AG08395 (cell line): ENCODE data around the gene CENPC.
A peak's percentile ranks its signal among the peaks of the same experiment; 100 is the strongest.

Experiments used
- DNase-seq: peaks from one replicate; pipeline ENCODE4 v3.0.0; 2012; ENCODE audit warnings: mixed read lengths, low spot score

CENPC gene, protein sequence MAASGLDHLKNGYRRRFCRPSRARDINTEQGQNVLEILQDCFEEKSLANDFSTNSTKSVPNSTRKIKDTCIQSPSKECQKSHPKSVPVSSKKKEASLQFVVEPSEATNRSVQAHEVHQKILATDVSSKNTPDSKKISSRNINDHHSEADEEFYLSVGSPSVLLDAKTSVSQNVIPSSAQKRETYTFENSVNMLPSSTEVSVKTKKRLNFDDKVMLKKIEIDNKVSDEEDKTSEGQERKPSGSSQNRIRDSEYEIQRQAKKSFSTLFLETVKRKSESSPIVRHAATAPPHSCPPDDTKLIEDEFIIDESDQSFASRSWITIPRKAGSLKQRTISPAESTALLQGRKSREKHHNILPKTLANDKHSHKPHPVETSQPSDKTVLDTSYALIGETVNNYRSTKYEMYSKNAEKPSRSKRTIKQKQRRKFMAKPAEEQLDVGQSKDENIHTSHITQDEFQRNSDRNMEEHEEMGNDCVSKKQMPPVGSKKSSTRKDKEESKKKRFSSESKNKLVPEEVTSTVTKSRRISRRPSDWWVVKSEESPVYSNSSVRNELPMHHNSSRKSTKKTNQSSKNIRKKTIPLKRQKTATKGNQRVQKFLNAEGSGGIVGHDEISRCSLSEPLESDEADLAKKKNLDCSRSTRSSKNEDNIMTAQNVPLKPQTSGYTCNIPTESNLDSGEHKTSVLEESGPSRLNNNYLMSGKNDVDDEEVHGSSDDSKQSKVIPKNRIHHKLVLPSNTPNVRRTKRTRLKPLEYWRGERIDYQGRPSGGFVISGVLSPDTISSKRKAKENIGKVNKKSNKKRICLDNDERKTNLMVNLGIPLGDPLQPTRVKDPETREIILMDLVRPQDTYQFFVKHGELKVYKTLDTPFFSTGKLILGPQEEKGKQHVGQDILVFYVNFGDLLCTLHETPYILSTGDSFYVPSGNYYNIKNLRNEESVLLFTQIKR

DNA sequence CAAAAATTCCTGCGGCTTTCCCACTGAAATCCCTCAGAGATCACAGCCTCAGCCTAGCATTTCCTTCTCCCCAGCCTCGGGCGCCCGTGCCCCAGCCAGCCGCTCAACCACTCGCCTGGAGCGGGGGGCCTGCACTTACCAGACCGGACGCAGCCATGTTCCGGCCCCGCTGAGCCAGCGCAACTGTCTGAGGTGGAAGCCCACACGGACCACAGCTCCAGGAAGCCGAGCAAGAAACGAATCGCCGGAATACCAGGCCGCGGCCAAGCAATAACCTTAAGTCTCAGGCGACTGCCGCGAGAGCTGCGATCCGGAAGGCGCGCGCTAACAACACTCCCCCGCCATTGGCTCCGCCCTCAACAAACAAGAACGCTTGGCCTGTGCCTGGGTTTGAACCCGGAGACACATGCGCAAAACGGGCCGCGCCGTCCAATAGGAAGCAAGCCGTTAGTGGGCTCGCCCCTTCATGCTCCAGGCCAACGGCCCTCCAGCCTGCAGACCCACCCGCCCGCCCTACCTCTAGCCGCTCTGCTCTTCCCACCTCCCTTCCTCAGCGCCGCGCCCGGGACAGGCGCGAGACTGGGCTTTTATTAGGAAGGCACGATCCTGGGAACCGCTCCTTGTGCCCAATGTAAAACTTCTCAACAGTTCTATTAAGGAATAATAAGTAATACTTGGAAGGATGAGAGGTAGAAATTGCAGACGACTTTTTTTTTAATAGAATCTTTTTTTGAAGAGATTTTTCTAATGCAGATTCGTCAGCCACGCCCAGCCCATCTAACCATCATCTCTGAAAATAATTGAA is at the start of gene CENPC:
Gene CENPC, minus strand, starts transcription at position 305 of the 805 bp plus-strand sequence. Its CDS starts 148 bp downstream, at position 157.
- DNase-seq = peak; percentile 97

DNA sequence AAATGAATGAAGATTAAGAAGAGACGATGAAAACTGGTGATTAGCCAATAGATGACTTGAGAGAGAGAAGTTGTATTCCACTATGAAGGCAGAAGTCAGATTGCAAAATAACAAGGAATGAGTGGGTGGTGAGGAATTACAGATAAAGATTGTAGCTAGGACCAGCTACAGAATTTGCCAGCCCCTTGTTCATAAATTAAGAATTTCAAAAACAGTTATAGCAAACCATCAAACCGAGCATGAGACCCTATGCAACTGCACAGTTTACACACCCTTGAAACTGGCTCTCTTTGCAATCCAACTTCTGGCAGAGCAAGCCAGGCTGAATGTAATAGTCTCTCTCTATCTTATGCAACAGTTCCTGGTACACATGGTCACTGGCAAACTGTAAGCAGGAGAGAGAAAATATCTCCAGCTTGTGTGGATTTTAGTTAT is 48.5 kb upstream of the CENPC start:
- no peak for DNase-seq

DNA sequence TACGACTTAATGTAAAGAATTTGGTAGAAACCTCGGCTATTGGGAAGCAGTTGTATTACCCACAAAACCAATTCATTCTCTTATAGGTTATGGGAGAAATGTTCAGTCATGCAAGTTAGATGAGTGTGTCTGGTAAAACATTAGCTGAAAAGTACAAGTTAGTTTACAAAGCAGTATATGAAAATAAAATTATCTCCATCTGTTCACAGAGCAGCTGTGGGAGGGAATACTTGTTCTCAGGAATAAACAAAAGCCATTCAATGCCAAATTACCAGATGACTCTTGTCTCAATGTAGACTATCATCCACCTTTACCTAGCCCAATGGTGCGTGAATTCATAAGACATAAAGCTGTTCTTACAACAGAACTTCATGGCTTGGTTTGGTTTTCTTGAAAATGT is 41.9 kb upstream of the CENPC start:
- DNase-seq = no peak

DNA sequence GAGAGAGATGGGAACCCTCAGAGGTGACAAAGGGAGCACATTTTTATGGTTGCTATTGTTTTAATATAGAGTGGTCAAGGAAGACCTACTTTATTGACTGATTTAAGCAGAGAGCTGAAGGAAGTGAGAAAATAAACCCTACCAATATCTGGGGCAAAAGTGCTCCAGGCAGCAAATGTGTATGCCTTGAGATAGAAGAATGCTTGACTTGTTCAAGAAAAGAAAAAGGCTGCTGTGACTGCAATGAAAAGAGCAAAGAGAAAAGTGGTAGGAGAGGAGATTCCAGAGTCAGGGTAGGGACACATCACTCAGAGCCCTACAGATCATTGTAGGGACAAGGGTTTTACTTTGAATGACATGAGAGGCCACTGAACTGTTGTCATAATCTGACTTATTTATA is 39.2 kb upstream of the CENPC start:
- DNase-seq = no peak

DNA sequence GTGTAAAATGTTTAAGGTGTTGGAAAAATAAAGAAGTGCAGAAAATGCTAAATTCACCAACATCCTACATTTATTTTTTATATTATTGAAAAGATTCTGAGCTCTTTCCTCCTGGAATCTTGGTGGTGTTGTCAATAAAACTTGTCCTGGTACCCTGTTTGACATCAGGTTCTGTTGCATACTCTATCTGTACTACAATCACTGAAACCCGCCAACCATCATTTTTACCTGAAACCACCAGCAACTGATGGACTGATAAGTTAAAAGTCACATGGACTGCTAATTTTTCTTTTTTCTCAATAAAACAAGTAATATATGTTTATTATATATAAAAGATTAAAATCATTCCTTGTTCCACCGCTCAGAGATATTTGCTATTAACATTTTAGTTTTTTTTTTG is 36.6 kb upstream of the CENPC start:
- DNase-seq = no peak

DNA sequence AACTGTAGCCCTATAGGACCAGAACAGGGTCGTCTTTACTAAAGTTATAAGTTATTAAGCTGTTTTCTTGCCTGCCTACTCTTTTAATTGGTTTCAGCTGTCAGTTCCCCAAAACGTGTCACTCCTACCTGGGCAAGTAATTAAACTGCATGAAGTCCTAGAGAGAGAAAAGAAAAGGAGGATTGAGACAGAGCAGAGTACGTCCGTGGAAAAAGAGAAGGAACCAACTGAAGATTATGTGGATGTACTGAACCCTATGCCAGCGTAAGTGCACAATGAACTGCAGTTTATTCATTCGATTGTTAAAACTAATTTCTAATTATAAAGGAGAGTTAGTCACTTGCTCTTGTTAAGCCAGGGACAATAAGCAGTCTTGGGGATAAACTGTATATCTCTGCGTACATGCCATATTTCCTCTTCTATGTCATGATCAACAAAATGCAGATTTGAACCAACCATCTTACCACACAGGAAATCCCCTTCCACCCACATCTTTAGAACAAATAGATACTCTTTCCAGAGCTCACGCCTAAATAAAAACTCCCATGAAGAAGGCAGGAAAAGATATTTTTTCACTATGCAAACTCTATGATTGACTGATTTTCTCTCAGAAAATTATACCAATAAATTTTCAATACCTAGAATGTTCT is 36.0 kb upstream of the CENPC start:
- no peak for DNase-seq

DNA sequence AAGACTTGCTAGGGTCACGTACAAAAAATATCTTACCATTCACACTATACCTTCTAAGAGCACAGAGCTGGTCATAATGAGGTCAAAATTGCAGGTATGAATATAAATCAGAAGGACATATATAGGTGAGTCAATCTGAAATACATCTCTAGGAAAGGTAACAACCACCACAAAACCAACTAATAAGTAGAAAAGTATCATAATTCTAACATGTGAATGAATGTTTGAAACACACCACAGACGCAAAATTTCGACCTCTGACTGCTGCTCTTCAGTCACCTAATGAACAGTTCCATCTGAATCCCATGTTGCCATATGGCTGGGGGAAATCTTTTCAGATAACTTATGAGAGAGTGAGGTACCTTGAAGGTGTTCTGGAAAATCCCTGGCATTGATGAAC is 35.3 kb upstream of the CENPC start:
- no peak for DNase-seq

DNA sequence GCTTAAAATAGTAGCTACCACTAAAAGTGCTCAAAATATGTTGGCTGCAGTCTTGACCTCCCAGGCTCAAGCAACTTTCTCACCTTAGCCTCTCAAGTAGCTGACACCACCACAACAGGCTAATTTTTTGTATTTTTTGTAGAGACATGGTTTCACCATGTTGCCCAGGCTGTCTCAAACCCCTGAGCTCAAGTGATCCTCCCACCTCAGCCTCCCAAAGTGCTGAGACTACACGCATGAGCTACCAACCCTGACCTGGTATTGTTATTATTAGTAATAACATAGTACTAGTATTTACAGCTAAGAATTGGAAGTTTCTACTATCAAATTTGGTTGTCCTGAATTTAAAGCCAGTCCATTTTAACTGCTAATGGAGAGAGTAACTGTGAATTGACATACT is 31.2 kb upstream of the CENPC start:
- DNase-seq = no peak

DNA sequence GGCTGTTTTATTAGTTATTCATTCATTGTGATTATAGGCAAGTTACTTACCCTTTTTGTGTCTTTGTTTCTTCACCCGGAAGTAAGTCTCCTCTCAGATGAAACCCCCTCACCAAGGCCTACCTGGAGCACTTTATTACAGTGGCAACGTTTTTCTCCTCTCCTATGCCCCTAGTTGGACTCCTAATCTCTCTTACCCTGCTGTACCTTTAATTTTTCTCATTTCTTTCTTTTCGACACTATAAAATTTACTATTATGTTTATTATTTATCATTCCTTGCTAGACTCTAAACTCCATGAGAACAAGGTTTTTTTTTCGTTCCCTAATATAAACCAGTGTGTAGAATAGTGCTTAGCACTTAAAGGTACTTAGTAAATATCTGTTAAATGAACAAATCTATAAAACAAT is 30.8 kb upstream of the CENPC start:
- DNase-seq = no peak

DNA sequence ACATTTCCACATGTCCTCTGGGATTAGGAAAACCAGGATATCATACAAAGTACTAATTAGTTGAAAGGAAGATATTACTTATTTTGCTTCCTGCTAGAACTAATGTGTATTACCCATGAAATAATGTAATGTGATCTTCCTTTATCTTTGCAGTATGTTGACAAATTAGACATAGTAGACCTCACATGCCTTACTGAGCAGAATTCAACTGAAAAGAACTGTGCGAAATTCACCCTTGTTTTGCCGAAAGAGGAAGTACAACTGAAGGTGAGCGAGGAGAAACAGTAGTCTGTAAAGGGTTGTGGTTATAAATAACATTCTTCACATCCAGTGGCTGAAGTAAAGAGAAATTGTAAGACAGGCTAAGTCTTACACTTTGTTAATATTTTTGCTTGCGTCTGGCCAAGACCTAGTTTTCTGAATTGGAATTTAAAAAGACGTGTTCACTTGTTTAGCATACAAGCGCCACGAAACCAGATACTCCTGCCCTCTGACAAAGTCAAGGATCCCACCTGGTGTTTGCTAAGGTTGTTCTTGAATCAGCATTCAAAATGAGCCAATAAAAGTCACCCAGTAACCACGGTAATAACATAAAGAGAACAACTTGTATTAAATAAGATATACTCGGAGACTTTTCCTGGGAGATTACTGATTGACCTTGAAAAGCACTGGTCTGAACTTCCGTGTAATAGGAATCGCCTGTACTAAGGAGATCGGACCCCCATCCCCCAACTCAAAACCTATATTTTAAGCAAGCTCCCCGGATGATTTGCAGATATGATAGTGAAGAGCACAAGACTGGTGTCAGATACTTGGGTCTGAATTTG is 30.1 kb upstream of the CENPC start:
- DNase-seq = no peak

DNA sequence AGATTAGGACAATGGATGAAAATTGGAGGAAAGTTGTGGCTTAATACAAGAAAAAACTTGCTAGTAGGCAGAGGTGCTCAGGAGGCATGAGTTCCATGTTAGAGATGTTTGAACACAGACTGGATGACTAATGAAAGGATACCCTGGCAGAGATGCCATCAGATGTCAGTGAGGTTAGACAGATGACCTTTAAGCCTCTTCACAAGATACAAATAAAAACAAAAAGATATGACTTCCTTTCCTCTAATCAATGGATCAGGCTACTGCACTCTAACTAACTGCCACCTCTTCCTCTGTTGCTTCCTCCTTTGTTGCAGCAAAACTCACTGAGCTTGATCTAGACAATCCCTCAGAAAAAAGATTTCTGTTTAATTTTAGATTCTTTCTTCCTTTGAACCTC is 27.9 kb upstream of the CENPC start:
- no peak for DNase-seq

DNA sequence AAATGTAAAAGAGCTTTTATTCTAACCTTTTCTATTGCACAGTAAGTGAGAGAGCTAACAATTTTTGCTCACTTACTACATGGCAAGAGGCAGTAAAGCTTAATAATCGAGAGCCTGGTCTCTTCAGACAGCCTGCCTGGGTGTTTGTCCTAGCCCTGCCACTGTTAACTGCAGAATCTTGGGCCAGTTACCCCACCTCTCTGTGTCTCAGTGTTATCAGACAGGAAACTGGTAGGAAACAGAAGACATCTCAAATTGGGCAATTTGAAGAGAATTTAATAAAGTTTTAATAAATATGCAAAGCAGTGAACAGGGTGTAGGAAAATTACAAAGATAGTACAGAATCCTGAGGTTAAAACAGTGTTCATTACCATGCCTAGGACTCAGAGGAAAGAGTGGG is 26.7 kb upstream of the CENPC start:
- no peak for DNase-seq

DNA sequence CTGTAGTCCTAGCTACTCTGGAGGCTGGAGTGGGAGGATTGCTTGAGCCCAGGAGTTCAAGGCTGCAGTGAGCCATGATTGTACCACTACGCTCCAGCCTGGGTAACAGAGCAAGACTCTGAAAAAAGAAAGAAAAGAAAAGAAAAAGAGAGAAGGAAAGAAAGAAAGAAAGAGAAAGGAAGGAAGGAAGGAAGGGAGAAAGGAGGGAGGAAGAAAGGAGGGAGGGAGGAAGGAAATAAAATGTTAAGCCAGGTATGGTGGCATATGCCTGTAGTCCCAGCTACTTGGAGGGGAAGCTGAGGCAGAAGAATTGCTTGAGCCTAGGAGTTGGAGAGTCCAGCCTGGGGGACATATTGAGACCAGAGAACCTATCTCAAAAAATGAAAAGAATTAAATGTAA is 25.2 kb upstream of the CENPC start:
- DNase-seq = no peak

DNA sequence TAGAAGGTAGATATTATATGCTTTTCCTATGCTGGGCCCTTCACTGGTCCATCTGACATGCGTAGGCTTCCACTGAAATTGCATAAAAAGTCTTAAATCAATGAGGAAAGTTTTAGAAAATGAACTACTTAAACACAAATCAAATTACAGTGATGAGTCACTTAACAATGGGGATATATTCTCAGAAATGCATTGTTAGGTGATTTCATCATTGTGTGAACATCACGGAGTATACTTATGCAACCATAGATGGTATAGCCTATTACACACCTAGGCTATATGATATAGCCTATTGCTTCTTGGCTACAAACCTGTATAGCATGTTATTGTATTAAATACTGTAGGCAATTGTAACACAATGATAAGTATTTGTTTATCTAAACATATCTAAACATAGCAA is 23.5 kb upstream of the CENPC start:
- no peak for DNase-seq

DNA sequence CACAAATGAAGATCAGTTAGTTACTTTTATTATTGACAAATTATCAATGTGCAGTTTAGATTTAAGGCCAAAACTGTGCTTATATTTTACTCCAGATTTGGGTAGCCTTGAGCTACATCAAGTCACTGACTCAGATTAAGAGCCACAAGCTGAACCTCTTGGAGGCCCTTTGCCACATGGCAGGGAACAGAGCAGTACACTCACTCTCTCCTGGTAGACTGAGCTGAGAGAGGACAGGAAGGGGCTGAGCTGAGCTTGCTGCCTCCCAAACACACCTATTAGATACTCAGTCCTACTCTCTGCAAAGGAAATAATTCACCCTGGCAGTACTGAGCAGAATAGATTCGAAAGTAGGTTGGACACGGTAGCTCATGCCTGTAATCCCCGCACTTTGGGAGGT is 21.0 kb upstream of the CENPC start:
- no peak for DNase-seq

DNA sequence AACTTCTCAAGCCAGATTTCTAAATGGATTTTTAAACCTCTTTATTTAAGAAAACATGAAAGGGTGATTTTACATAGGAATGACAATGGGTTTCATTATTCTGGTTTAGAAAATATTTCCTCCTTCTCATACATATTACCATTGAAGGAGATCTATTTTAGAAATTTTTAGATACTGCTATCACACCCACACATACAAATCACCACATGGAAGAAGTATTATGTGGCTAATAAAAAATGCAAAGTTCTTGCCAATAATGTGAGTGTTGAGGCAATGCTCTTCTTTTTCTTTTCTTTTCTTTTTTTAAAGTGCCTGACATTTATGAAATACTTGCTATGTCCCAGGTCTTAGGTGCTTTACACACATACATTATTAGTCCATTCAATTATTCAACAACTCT is 20.0 kb upstream of the CENPC start:
- no peak for DNase-seq

DNA sequence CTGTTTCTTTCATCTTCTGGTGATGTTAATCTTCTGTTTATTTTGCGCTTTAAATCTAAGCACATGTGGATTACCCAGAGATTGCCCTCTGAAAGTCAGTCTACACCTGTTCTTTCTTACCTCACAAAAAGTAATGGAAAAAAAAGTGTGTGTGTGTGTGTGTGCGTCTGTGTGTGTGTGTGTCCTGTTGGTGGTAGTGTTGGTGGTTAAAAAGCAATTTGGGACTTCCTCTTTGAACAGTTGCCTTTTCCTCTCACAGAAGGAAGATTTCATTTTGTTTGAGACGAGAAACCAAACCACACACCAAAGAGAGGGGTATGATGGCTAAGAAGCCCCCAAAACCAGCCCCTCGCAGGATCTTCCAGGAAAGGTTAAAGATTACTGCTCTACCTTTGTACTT is 13.2 kb upstream of the CENPC start, which contains the start of gene STAP1:
Gene STAP1, plus strand, starts transcription at position 235 of the 400 bp plus-strand sequence. Its CDS starts 83 bp downstream, at position 318.
- no peak for DNase-seq

DNA sequence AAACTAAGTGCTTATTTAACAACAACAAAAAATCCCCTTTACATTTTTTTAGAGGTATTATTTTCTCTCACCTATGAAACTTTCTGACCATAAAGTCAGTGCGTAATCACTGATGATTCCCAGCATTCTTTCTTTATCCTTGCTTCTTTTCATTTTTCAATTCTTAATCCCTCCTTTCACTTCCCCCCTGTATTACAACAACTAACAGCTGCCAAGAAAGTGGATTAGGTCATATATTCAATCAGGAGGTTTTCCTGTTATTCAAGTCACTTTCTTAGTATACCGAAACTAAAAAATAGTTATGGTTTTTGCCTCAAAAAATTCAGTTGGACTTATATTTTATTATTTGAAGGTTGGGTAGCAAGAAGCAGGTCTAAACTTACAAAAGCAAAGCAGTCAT is 11.1 kb upstream of the CENPC start:
- no peak for DNase-seq

DNA sequence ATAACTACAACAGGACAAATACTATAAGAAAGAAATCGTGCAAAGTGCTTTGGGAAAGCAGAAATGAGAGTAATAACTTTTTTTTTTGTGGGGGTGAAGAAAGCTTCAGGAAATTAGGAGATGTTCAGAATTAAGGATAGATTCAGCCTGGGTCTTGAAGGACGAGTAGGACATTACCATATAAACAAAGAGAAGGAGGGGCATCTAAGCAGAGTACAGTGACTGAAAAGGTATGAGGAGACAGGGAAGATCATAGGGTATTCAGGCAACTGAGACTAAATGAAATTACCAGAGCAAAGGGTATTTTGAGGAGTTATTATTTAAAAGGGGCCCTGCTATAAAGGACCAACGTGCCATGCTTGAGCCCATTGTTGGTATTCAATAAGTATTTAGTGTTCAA is 10.1 kb upstream of the CENPC start:
- no peak for DNase-seq

DNA sequence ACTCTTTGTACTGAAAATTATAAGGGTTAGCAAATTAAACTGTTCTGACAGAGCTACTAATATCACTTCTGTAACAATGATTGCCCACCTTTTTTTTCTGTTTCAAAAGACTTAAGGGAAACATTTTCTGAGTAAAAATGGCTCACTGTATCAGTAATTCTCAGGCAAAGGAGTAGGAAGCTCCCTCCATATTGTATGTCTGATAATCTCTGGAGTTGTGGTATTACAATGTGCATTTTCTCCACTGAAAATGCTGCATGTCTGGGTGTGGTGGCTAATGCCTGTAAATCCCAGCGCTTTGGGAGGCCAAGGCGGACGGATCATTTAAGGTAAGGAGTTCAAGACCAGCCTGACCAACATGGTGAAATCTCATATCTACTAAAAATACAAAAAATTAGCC is 8.8 kb upstream of the CENPC start:
- DNase-seq = no peak
